Stimulated activated CD4-positive, alpha-beta T cell treated with anti-CD3 and anti-CD28 coated beads, Interleukin-4, amount 100 ng/mL, for 4 hours (primary cell): ENCODE measurements around the gene TMEM192.
"Not testable (repeated sequence)": the region's sequence is repeated elsewhere in the genome, so short reads cannot be mapped to it uniquely, and the experiment has no call there.

ENCODE experiments used
- DNase-seq, 2 experiments: peaks; one replicate each; pipeline ENCODE4 v3.0.0-alpha.2; 2020

The TMEM192 gene

GRCh38 chr4:165088366-165088765 lies 24.3 kb downstream of the TMEM192 start:
- DNase-seq = no peak

- DNase-seq = no peak
These were observed 26.7 kb downstream of the TMEM192 start for GRCh38 chr4:165085946-165086345.

GRCh38 chr4:165084787-165085186 lies 27.9 kb downstream of the TMEM192 start:
- DNase-seq = not testable (repeated sequence)

DNA sequence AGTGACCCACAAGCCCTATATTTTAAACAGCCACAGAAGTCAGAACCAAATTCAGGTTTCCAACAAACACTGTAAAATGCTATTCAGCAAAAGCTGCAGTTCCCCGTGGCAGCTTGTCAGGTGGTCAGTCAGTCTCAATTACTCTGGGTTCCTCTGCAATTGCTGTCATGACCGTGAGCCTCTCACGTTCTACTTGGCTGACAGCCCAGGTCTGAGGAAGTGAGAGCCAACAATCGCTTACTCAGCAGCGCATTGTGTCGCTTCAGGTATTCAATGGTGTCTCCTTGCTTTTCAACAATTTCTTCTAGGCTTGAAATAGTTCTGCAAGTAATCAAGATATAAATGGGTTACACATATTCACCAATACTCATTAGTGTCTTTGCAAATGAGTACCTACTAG lies 33.2 kb downstream of the TMEM192 start:
- DNase-seq = no peak

- DNase-seq = no peak
These were observed 35.6 kb downstream of the TMEM192 start for GRCh38 chr4:165077034-165077578.

DNA sequence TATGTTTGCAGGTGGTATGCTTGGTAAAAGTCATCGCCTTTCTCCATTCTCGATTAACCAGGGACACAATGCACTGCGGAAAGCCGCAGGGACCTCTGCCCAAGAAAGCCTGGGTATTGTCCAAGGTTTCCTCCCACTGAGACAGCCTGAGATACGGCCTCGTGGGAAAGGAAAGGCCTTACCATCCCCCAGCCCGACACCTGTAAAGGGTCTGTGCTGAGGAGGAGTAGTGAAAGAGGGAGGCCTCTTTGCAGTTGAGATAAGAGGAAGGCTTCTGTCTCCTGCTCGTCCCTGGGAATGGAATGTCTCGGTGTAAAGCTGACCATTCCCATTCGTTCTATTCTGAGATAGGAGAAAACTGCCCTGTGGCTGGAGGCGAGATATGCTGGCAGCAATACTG lies 39.3 kb downstream of the TMEM192 start:
- not testable (repeated sequence) for DNase-seq

DNA sequence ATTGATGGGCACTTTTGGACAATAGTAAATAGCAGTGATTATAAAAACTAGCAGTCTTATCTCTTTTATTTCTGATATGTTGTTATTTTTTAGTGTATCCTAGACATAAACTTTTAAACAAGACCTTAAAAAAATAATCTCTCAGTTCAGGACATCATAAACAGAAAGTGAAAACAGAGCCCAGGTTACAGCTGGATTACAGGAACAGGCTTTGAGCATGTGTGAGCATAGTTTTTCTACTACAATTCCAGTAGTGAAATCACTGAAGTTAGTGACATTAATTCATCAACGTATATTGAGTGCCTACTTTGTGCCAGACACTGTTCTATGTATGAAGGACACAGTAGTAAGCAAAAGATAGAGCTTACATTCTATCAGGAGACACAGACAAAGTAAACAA lies 42.1 kb downstream of the TMEM192 start:
- no peak for DNase-seq

GRCh38 chr4:165060938-165061337 lies 51.7 kb downstream of the TMEM192 start:
- DNase-seq = no peak

DNA sequence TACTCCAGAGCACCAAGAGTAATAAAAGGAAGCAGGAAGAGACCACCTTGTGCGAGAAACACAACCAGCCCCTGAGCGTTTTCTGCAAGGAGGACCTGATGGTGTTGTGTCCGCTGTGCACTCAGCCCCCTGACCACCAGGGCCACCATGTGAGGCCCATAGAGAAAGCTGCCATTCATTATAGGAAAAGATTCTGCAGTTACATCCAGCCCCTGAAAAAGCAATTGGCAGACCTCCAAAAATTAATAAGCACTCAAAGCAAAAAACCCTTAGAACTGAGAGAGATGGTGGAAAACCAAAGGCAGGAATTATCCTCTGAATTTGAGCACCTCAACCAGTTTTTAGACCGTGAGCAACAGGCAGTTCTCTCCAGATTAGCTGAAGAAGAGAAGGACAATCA lies 53.3 kb downstream of the TMEM192 start:
- no peak for DNase-seq

DNA sequence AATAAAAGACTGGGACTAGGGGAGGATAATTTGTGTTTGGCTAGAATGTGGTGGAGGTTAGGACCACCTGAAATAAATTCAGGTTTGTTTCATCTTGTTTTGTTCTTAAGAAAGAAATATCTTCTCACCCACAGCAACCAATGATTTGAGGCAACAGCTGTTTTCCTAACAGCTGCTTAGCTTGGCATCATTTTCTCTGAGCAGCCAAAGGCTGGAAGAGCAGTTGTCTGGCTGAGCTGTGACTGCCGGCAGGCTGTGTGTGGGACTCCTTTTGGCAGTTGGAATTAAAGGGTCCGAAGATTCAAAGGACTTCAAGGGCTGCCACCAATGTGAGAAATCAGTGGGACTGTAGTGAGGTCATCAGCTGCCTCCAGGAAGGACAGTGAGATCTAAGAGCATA lies 54.0 kb downstream of the TMEM192 start:
- no peak for DNase-seq

- DNase-seq = no peak
These were observed 57.1 kb downstream of the TMEM192 start for GRCh38 chr4:165055601-165056000.

GRCh38 chr4:165053645-165054044 lies 59.0 kb downstream of the TMEM192 start, which contains the start of gene TRIM75:
Gene TRIM75, plus strand, starts transcription at chr4:165053866. Its CDS starts 5,282 bp downstream, at chr4:165059148.
- no peak for DNase-seq

DNA sequence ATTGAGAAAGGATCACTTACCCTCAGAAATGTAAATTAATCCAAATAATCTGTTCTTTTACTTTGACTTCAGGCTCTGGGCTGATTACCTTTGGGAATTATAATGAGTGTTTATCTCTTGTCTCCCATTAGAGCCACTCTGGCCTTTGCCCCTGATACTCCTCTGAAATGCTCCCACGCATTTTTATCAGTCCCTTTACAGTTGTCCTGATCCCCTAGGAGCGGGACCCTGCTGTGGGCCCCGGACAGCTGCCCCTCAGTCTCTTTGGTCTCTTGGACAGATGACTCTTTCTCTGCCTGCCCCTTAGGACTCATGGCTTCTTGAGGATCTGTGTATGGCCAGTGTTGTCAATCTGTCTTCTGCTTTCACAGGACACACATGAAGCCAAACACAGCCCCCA lies 60.0 kb downstream of the TMEM192 start:
- no peak for DNase-seq

- no peak for DNase-seq
These were observed 64.5 kb downstream of the TMEM192 start for GRCh38 chr4:165048170-165048569.

DNA sequence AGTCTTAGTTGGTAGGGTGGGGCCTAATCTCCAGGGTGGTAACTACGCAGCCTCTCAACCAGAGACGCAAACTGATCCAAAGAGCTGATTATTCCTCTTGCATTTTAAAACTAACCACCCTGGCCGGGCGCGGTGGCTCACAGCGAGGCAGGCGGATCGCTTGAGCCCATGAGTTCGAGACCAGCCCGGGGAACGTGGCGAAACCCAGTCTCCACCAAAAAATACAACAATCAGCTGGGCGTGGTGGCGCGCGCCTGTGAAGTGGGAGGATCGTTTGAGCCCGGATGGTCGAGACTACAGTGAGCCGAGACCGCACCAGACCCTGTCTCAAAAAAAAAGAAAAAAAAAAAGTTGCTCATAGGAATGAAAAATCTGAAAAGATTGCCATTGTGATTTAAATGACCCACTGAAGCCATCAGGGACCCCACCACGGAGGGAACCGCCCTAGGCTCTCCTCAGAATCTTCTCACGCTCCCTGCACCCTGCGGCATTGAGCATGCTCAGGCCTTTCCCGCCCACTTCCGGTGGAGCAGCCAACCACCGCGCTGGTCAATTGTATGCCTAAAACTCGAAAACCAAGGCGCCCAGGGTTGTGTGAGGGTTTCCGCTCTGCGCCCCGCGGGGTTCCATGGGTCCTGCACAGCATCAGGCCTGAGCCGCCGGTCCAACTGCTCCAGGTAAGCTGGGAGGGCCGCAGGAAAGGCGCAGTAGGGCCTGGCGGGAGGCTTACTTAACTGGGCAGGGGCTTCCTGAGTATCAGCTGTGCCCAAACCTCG lies 81.0 kb downstream of the TMEM192 start, which contains the start of gene TRIM60:
Gene TRIM60 (plus strand): TSS at position 564 of the 776 bp plus-strand sequence. CDS start 8,074 bp downstream, outside the sequence.
- DNase-seq = no peak

- no peak for DNase-seq
These were observed 84.8 kb downstream of the TMEM192 start for GRCh38 chr4:165027762-165028402.

DNA sequence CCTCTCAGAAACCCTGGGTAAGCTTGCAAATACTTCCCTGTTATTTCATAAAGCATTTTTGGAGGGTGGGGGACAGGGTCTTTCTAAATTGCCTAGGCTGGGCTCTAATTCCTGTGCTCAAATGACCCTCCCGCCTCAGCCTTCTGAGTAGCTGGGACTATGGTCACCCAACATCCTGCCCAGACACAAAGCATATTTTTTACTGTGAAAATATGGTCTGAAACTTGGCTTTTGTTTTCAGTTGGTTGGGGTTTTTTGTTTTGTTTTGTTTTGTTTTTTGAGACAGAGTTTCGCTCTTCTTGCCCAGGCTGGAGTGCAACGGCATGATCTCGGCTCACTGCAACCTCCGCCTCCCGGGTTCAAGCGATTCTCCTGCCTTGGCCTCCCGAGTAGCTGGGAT lies 86.9 kb downstream of the TMEM192 start:
- not testable (repeated sequence) for DNase-seq
